ENCODE measurements around the gene DNAJB5.
"Not testable (repeated sequence)": the region's sequence is repeated elsewhere in the genome, so short reads cannot be mapped to it uniquely, and the experiment has no call there.

Gene DNAJB5

DNA sequence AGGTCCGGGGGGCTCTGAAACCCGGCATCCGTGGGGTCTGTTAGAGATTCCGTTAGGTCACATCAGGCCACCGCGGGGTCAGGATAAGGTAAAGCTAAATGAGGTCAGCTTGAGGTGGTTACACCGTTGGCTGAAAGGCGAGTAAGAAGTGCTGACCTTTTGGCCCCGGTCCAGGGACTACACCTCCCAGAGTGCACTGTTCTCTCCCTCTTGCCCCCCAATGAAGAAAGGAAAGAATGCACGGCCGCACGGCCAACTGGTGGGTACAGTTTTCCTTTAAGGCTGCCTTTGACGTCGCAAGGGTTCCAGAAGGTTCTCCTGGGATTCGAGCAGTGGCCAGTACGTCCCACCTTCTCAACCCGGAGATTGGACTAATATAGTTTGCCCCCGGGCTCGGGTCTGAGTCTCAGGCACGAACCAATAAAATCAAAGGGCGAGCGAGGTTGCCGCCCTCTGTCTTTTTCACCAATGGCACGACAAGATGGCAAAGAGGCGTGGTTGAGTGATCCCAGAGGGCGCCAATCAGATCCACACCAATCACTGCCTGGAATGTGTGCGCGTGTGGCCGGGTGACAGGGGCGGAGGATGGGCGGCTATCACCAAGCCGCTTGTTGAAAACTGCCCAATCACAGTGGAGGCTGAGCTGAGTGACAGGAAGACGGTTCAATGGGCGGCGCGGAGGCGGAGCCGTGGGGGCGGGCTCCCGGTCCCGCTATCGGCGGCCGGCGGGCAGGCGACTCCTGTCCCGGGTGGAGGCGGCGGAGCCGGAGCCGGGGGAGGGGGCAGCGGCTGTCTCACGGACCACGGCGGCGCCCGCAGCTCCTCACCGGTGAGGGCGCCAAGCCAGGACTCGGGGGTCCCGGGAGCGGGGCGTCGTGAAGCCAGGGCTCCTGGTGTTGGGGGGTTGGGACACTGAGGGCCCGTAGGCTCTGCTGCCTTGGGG is at the start of gene DNAJB5:
Gene DNAJB5, plus strand, starts transcription at position 743 of the 943 bp plus-strand sequence. CDS start 886 bp downstream, outside the sequence.
- DNase-seq: peak; percentile 95

DNA sequence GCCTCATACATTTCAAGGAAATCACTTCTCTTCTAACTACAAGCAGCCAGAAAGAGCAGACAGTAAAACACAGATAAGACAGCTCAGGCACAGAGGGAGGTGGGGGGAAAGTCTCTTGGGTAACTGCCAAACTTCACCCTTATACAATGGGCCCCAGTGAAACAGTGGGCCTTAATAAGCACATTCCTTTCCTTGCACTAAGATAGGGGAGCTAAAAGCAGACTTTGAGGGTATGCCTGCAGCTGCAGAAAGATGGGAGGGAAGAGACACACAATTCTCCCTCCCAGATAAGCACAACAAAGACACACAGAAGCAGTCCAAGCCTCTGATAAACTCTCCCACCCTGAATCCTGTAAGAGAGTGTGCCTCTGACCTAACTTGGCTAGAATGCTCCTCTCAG is 49.6 kb upstream of the DNAJB5 start:
- DNase-seq: not testable (repeated sequence)

DNA sequence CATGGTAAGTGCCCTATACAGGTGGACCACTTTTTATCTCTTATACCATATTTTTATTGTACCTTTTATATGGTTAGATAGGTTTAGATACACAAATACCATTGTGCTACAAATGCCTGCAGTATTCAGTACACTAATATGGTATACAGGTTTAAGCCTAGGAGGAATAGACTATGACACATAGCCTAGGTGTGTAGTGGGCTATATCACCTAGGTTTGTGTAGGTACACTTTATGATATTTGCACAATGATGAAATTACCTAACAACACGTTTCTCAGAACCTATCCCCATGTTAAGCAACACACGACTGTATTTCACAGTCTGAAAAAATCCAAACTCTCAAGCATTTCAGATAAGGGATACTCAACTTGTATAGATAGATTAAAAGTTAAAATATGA is 41.1 kb upstream of the DNAJB5 start:
- no peak for DNase-seq

DNA sequence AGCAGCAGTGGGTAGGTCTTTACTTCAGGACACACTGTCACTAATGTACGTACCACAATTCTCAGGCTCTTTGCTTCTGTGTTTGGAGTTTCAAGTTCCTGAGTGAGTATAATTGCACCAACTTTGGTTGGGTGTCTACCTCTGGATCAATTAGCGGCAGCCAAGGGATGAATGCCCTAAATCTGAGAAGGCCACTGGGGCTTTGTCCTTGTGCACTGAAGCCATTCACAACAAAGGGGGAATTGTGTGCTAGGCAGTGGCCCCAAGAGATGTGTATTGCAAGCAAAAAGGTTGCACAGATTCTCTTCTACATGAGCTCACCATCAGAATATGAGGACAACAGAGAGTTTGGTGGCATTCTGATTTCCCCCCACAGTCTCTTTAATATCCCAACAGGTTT is 35.3 kb upstream of the DNAJB5 start:
- no peak for DNase-seq

DNA sequence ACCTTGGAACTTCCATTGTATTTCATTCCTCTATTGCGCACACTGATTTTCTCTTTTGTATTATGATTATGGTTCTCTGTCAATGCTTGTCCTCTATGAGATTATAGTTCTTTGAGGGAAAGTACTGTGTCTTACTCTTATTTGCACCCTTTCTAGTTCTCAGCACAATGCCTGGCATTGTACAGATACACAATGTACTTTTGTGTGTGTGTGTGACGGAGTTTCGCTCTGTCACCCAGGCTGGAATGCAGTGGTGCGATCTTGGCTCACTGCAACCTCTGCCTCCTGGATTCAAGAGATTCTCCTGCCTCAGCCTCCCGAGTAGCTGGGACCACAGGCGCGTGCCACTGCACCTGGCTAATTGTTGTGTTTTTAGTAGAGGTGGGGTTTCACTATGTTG is 33.5 kb upstream of the DNAJB5 start:
- not testable (repeated sequence) for DNase-seq

DNA sequence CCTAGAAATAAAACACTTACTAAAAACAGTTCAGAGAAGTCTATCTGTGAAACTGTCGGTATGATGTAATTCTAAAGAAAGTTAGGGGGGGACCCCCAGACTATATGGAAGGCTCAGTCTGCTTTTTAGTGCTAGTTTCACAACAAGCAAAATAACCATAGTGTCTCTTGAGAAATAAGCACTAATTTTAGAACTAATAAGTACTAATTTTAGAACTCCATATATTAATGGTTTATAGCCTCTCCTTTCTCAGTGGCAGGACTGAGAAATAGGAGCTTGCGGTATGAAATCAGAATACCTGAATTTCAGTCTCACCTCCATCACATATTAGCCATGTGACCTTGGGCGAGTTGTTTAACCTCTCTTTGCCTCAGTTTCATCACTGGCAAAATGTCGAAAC is 32.9 kb upstream of the DNAJB5 start:
- no peak for DNase-seq

DNA sequence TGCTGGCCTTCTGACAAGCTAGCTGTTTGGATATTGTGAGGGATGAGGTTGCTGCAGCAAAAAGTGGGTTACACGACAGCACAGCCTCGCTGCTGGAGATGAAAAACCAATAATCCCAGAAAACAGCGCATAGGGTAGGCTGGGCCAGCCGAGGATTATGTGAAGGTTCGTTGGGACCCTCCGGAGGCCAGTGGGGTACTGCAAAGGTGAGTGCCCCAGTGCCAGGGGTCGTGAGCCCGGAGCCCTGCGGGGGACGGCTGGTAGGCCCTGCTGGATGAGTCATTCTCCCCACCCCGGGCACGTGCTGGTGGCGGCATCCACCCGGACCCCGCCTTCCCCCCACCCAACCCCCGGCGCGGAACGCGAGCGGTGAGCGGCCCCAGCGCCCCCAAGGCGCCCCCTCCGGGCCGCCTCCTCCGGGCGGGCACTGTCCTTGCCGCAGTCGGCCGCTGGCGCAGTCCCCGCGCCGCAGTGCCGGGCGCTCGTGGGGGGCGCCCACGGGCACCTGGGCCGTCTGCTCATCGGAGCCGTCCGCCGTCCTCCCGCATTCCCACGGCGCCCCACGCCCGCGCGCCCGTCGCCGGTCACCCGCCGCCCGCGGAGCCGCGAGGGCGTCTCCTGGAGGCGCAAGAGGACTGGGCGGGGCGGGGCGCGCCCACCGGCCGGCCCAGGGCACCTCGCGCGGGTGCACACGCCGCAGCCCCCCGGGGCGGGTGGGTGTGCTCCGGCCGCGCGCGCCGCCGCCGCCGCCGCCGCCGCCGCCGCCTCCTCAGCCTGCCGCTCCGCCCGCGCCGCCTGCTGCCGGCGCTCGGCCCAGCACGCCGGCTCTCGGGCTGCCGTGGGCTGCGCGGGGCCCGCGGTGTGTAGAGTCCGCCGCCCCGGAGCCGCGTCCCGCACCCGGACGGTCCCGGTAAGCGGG is 31.8 kb upstream of the DNAJB5 start, which contains the start of gene PHF24:
Gene PHF24, plus strand, starts transcription at position 794 of the 919 bp plus-strand sequence. CDS start 13,014 bp downstream, outside the sequence.
- peak; percentile 33 for DNase-seq

DNA sequence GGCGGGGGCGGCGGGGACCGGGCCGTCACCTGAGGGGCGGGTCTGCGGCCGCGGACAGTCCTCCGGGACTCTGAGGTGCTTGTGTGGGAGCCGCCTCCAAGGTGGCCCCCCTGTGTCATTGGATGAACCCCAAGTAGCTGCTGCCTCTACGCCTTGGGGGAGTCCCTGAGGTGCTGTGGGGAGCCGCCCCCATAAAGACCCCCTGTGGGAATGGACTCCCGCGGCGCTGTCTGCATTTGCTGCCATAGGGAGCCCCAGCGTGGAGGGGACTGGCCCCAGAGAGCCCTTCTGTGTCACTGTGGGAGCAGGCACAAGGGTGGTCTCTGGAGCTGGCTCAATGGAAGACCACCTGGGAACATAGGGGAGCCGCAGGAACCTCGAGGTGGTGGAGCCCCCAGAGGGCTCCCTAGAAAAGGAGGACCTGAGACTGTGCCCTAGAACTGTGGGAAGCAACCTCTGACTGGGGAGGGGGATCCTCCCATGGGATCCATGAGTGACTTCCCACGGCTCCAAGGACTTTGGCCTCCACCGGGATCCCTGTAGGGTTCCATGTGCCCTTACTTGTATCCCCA is 31.0 kb upstream of the DNAJB5 start:
- DNase-seq: no peak

DNA sequence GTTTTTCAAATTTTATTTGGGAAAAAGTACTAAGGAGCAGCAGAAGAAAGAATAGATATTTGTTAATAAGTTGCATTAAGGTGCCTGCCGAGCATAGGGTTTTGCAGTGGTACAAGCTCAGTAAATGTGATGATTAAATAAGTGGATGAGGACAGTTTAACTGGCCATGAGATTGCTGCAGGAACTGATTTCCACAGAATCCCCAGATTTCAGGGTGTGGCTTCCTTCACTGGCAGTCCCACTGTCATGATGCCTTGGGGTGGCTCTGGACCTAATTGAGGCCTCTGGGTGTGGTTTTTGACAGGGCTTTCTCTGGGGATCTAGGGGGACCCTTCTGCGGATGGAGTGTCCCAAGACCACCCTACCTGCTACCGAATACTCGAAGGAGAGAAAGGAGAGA is 30.1 kb upstream of the DNAJB5 start:
- no peak for DNase-seq

DNA sequence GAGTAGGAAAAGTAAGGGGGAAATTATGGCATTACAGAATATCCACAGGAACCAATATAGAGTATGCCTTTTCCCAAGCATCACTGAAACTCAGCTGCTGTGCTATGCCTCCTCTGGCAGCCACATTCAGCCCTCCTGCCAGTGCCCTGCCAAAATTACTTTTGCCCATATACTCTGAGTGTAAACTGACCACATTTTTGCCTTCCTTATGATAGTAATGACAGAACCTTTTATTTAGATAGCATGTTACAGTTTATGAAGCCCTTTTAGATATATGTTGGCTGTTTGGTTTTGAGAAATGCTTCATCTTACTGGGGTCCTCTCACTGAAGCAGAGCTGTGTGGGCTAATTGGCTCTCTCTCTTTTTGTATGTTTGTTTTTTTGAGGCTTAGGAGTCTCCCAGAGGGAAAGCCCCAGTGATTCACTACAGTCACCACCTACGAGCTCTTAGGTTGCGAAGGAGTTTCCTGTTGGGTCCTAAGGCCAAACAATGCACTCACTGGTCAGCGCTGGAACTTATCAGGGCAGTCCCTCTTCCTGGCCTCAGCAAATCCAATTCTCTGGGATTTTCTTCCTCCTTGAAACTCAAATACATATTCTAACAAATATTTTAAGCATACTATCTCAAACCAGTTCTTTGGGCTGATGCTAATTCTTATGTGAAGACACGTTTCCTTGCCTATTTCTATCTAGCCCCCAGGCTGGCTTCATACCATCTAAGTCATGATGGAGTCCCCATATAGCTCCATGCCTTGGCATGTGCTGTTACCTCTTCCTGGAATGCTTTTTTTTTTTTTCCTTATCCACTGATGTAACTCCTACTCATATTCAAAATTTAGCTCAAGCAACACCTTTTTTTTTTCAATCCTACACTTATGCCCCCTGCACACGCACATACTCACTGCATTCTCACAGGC is 27.7 kb upstream of the DNAJB5 start:
- no peak for DNase-seq

DNA sequence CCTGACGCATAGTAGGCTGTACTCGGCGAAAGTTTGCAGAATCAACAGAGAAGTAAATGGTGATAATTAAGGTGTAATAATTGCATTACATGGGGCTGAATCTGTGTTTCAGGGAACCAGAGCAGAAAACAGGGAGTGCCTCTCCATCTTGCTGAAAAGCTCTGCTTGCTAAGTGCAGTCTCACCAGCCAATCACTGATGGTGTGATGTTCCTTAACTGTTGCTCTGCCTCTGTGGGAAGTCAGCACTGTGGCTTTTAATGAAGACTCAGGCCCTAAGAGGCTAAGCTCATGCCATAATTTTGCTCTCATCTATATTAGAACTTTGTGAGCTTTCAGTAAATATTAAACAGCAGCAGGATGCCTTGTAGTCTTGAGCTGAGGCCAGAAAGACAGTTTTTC is 27.0 kb upstream of the DNAJB5 start:
- DNase-seq: no peak

DNA sequence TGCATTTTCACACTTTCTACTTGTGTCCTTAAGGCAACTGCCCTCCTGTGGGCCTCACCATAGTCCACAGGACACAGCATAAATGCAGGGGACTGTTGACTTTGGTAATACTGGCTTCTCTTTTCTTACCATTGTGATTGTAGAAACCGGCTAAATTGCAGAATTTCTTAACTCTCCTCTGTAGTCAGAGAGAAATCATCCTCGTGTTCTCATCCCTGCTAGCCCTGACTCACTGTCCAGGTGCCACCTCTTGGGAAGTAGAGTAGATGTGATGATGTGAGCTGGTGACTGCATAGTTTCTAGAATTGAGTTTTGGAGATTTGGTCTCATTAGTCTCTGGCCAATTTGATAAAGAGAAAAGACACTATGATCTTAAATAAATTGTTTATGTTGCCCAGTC is 26.0 kb upstream of the DNAJB5 start:
- no peak for DNase-seq

DNA sequence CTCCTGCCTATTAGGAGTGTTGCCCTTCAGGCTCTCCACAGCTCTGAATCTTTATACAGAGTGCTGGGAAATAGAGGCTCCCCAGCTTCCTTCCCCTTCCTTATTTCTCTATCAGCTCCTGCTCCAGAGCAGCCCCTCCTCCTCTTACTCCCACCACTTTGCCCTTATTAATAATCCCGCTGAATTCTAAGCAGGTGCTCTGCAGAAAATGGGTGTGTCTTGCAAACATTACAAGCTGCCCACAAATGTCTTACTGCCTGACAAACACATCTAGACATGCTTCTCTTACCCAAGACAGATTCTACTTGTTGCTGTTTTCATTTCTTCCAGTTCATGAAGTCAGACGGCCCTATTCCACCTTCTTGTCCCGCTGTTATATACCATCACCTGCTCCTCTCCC is 25.1 kb upstream of the DNAJB5 start:
- no peak for DNase-seq

DNA sequence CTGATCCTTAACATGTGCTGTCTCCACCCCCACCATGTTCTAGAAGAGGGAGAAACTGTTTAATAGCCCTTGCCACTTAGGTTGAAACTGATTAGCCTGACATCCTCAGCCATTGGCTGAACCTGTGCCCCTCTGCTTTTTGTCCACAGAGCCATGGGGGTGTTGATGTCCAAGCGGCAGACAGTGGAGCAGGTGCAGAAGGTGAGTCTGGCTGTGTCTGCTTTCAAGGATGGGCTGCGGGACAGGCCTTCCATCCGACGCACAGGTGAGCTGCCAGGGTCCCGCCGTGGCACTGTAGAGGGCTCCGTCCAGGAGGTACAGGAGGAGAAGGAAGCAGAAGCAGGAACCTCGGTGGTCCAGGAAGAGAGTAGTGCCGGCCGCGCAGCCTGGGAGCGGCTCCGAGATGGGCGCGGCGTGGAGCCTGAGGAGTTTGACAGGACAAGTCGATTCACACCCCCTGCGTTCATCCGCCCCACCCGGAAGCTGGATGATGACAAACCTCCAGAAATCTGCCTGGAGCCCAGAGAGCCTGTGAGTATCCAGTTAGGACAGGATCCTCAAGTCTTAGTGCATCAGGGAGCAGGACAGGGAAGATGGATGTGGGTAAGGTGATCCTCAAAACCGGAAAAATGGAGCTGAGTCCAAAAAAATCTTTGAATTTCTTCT is 18.3 kb upstream of the DNAJB5 start:
- no peak for DNase-seq

DNA sequence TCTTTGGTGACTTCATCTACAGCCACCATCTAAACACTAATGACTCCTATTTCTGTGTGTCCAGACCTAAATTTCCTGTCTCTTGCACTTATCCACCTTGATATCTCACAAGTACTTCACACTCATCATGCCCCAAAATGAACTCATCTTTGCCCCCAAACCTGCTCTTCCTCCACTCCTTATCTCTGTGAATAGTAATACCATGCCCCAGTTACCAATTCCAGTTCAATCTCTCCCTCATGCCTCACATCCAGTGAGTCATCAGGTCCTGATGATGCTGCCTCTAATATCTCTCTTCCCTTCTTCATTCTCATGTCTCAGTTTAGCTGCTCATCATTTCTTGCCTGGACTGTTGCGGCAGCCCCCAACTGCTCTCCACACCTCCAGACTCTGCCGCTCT is 14.9 kb upstream of the DNAJB5 start:
- no peak for DNase-seq

DNA sequence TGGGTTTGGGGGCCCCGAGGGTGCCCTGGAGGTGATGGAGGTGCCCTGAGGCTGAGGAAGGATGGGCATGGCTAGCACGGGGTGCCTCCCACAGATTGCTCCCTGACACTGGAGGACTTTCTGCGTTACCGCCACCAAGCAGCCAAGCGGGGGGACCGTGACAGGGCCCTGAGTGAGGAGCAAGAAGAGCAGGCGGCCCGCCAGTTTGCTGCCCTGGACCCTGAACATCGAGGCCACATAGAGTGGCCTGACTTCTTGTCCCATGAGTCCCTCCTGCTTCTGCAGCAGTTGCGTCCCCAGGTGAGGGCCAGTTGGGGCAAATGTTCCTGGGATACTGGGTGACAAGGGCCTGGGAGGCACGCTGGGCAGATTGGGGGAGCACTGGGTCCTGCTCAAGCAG is 13.1 kb upstream of the DNAJB5 start:
- DNase-seq: no peak

DNA sequence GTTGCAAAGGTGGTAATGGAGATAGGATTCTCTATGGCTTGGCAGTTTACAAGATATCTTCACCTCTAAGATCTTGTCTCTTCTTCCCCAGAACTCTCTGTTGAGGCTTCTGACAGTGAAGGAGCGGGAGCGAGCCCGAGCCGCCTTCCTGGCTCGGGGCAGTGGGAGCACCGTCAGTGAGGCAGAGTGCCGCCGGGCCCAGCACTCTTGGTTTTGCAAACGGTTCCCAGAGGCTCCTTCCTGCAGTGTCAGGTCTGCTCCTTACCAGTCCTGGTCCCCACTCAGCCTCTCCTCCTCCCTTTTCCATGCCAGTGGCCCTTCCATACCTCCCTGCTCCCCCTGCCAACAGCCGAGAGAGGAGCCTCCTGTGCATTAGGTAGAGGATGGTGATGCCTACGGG is 12.6 kb upstream of the DNAJB5 start:
- no peak for DNase-seq

DNA sequence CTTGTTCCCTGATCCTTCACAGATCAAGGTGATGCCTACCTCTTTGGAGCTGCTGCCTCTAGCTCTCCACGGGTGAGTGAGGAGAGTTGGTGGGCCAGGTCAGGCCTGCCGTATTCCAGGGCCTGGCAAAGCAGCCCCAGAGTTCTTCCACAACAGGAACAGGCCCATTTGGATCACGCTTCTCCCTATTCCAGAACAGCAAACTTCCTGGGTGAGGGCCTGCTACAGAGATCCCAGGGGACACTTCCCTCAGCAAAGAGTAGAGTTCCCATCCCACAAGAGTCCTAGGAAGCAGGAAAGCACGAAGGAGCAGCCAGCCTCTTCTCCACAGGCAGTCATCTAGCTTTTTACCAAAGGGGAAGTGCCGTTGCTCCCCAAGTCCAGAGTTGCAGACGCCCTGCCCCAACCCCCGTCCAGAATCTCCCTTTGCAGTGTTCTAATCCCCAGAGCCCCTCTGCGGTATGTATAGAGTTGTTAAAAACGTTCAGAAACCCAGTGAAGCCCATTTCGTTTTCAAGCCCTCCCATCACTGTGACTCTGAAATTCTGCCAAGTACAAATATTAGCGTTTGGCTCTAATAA is 9.3 kb upstream of the DNAJB5 start:
- no peak for DNase-seq

DNA sequence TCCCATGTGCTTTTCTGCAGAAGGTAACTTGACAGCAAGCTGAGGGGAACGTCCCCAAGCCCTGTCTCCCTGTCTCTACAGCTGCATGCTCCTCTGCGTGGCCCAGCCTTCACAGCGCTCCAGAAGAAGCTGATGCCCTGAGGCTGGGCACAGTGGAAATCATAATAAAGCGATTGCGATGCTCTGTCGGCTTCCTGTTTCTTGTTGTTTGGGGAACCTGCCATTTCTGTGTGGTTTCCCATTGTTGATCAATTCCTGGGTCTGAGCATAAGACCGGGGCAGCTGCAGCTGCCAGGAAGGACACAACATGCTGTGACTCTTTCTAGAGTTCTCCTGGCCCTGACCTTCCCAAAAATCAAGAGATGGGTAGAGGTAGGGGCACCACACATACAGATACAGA is 7.2 kb upstream of the DNAJB5 start:
- DNase-seq: no peak

DNA sequence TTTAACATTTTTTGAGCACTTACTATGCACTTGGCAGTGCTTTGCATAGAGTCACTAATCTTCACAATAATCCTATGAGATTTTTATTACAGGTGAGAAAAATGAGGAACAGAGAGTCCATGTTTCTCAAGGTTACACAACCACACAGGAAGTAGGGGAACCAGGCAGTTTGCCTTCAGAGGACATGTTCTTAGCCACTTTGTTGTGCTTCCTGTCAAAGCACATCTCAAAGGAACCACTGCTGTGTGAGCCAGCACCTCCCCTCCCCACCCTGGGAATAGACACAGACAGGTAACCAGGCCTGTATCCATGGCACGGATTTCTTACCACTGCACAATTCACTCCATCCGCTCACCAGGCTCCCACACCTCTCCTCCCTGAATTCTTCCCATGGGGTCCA is 6.3 kb upstream of the DNAJB5 start:
- DNase-seq: no peak

DNA sequence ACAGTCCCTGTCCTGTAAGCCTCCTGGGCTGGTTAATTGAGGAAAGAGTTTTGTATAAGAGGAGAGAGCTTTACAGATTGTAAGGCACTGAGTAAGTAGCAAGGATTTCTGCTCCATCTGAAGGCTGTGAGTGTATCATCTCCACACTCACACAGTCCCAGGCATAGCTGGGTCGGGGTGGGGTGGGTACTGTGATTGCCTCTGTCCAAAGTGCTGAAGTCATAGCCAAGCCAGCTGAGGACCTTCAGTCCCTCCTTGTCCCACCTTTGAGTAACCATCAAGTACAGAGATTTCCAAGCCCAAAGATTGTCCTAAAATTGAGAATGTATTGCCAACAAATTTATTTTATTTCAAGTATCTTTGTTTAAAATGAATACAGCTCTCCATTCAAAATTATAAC is 5.5 kb upstream of the DNAJB5 start:
- no peak for DNase-seq

Data from stimulated activated CD4-positive, alpha-beta T cell treated with anti-CD3 and anti-CD28 coated beads, Interleukin-4, amount 100 ng/mL, for 1 hour (primary cell).